Effector CD8-positive, alpha-beta T cell (primary cell): ENCODE data around the gene INPP4A.

ENCODE experiments used
- DNase-seq: peaks from one replicate; lab custom pipeline; 2025; lab: John Stamatoyannopoulos, UW

INPP4A gene

DNA sequence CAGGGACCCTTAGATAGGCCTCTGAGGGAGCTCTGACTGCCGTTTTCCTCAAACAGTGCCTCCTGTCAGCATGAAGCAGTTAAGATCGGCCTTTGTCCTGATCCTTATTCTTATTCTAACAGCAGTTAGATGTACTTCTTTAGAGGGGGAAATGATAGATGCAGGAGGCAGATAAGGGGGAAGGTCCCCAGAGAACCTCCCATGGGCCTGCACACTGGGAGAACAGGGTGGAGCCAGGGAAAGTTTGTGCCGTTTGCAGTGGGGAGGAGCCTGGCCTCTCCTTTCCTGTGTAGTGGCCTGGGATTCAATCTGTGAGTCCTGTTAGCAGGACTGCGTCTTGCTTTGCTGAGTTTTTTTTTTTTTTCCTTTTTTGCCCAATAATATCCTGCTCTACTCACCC is 7.9 kb upstream of the INPP4A start:
- no peak for DNase-seq

DNA sequence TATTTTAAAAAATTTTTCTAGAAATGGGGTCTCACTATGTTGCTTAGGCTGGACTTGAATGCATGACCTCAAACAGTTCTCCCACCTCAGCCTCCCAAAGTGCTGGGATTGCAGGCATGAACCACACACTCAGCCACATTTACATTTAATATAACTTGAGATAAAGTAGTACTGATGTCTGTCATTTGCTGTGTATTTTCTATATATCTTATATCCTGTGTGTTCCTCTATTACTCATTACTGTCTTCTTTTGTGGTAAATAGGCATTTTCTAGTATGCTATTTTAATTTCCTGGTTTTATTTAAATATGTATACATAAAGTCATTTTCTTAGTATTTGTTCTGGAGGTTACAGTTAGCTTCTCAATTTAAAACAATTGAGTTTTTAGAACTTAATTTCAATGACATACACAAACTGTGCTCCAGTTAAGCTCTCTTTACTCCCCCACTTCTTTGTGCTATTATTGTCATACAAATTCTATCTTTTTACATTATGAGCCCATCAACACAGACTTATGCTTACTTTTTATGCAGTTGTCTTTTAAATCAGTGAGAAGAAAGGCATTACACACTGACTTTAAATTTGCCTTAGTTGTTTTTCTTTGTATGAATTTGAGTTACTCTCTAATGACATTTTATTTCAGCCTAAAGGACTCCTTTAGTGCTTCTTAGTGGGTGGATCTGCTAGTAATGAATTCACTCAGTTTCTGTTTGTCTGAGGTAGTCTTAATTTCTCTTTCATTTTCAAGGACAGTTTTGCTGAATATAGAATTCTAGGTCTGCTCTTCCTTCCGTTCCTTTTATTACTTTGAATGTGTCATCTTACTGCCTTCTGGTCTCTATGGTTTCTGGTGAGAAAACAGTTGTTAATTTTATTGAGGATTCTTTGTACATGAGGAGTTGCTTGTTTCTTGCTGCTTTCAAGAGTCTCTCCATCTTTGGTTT is 6.2 kb upstream of the INPP4A start:
- DNase-seq: no peak

- DNase-seq: no peak
These were observed 2.8 kb upstream of the INPP4A start for GRCh38 chr2:98441706-98442450.

GRCh38 chr2:98442488-98442887 is 2.2 kb upstream of the INPP4A start:
- no peak for DNase-seq

DNA sequence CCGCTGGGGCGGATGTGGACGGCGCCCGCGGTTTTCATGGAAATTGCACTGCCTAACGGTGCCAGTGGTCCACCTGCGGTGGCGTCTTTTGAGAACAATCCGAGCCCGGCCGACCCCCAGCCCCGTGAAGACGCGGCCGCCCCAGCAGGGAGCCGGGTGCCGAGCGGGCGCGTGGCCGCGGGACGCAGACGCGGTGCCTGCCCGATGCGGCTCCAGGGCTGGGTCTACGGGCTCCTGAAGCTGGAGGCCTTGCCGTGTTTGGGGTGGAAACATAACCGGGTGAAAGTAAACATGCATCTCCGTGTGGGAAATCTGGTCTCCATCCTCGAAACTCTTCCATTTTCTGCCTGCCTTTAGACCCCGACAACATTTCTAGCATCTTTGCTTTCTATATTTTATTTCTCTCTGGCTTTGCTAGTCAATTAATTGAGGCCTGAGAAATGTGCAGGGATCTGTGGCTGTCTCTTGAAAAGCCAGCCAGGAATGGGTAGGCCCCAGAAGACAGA is 572 bp downstream of the INPP4A start:
- no peak for DNase-seq

DNA sequence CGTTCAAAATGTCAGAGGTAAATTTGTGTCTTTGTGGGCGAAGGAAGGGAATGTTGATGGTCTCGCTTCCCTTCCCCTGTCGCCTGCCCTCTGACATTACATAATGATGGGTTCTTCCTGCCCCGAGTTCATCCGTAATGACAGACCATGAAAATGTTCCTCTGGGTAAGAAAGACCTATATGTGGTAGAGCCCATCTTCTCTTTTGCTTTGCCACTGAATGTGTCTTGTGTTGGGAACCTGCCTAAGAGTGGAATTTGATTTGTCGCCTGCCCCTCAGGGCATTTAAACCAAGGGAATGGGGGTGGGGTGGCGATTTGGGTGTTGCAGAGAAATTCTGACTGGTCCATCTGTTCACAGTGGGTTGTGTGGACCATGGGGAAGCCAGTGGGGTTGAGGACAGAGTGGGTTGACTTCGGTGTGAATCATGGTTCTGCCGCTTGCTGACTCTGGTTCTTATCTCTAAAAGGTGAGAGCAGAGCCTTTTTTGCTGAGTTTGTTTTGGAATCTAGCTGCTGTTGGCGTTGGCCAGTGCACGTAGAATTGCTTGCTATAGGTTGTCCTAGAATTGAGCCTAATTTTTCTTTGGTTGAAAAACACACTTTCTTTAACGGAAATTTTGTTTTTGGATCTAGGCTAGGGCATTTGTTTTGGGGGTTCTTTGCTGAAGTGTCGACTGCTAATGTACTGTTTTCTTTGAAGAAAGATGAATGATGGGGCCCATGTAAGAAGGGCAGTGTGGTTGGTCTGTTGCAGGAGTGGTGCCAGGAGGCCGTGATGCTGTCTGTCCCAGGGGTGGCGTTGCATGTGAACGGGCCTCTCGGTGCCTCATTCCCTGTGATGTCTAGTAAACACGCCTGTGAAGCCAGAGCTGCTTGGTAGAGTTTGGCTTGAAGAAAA is 1.3 kb downstream of the INPP4A start:
- DNase-seq: no peak

- no peak for DNase-seq
These were observed 2.2 kb downstream of the INPP4A start for GRCh38 chr2:98446850-98447249.

GRCh38 chr2:98448441-98449145 is 3.9 kb downstream of the INPP4A start:
- no peak for DNase-seq

GRCh38 chr2:98452396-98453027 is 7.9 kb downstream of the INPP4A start:
- DNase-seq: no peak

DNA sequence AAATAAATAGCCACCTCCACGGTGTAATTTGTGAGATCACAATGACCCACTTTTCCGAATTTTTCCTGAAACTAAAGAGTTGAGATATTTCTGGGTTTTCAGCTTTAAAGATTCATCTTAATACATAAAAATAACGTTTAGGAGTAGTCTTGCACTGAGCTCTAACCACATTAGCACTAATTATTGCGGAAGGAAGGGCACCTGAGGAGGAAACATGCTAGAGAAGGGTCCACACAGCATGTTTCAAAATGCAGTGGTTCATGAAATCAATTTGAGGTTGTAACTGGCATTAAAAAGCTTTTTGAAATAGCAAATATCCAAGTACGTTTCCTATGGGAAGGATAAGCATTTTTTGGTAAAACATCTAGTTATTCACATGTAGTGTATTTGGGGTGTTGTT is 8.4 kb downstream of the INPP4A start:
- DNase-seq: no peak

- DNase-seq: no peak
These were observed 8.9 kb downstream of the INPP4A start for GRCh38 chr2:98453531-98453930.

- no peak for DNase-seq
These were observed 9.4 kb downstream of the INPP4A start for GRCh38 chr2:98454073-98454472.

GRCh38 chr2:98454500-98455235 is 10.0 kb downstream of the INPP4A start:
- DNase-seq: no peak

- DNase-seq: no peak
These were observed 10.9 kb downstream of the INPP4A start for GRCh38 chr2:98455494-98455976.

DNA sequence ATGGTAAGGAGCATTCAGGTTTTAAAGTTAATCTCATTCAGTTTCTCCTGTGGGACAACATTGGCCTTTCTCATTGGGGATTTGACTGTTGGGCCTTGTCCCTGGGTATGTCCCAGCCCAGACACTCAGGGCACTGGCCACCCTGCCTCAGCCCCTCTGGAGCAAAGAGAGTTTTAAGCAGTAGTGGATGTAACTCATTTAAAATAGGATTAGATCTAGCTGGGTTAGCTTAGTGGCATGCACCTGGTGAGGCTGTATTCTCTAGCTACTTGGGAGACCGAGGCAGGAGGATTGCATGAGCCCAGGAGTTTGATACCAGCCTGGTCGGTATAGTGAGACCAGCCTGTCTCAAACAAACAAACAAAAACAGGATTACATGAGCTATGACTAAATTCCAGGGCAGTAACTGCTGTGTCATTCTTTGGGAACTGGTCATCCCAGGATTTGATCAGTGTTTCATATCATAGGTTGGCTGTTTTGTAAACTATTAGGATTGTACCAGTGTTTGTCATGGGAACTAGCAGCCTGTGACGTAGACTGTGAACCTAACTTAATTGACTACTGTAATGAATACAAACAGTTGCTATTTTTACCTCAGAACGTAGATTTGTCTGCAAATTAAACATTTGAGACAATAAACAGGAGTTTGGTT is 12.5 kb downstream of the INPP4A start:
- DNase-seq: no peak

DNA sequence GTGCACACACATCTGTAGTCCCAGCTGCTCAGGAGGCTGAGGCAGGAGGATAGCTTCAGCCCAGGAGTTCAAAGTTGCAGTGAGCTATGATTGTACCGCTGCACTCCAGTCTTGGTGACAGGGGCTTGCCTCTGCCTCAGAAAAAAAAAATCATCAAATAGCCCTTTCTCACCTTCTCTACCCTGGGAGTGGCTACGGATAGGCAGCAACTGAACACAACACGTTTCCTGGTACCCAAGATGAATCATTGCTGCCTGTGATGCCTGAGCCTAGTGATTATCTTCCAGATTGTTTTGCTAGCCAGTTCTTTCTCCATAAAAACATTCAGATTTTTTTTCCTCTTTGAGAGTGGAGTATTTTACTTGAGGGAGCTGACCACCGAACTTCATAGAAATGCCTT is 13.5 kb downstream of the INPP4A start:
- no peak for DNase-seq

DNA sequence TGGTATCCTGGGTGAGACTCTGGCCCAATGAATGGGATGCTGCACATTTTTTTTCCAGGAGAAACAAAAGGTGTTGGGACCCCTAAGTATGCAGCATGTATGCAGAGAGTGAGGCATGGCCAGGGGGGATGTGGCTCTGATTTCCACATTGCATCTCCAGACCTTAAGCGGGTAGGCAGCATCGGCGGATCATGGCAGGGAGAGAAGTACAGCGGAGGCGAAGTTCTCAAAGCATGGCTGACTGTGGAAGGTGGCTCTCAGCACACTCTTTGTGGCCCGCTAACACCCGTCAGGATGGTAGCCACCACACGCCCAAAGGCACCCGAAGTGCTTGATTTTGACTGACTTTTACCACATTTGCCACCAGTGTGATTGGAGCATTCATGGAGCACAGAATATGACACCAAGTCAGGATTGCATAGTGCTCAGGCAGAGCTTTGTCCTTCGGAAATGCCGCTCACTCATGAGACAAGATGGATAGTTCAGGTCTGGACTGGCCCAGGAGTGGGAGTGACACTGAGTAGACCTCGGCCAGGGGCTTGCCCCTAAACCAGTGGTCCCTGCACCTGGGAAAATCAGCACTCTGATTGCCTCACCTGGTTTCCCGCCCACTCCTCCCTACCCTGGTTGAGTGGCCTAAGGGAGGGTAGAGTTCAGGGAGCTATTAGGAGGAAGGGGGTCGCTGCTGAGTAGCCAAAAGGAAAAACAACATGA is 14.2 kb downstream of the INPP4A start:
- DNase-seq: no peak

DNA sequence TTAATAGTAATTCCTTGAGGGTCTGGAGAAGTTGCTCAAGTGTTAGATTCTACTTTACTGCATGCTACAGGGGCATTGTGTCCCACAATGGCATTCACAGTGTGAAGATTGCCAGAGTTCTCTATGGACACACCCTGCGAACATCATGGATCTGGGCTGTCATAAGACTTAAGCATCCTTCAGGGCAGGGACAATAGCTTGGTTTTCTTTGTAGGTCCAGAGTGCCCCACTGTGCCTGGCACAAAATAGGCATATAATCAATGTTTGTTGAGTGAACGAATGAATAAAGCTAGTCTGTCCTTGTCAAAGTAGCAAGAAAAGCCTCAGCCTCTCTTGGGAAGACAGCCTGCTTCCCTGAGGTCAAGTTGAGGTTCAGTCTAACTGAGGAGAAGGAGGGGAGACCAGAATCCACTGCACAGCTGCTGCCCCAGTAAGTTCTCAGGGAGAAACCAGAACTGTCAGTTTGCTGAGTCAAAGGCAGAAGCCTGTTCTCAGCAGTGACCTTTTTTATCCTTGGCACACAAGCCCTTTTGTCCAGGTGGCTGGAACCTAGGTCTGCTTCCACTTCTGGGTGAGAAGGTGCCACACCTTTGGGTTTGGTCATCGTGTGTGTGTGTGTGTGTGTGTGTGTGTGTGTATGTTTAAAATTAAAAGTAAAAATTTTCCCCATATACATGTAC is 15.0 kb downstream of the INPP4A start:
- DNase-seq: no peak
